Measurements from ENCODE around the gene SLC38A1.

DNA sequence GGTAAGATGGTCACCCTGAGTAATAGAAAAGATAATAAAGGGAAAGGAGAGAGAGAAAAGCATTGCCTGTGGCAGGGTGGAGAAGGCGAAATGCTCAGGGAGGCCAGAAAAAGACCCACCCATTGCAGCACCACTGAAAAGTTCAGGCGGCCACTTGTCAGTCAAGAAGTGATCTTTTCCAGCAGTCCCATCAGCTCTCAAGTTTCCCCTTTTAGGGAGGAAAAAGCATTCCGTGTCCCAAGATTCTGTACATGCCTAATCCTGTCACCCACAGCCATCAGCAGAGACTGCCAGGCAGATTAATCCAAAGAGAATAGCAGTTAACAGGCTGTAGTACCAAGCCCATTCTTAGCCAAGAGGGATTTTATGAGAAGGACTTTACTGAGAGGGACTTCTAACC, 11.9 kb downstream of the SLC38A1 start:
- no peak for TF ChIP-seq POLR2A (IDR thresholded peaks at IDR 0.05; ENCODE audit: extremely low read depth, insufficient read length)
- TF ChIP-seq CTCF (IDR thresholded peaks at IDR 0.05; ENCODE audit: low read depth, low read length), result no peak

Measured in NB4 (cell line).